HG03457 (cell line): Measurements from ENCODE around the gene ANKRD39.
"Not testable (repeated sequence)": the region's sequence is repeated elsewhere in the genome, so short reads cannot be mapped to it uniquely, and the experiment has no call there.

Source experiments
- ATAC-seq: cut with Tn5 transposase; IDR thresholded peaks from one replicate; pipeline ENCODE4 v1.9.1; 2021; ENCODE audit warnings: moderate number of reproducible peaks; ENCODE audit not compliant: unreplicated experiment

The ANKRD39 gene

DNA sequence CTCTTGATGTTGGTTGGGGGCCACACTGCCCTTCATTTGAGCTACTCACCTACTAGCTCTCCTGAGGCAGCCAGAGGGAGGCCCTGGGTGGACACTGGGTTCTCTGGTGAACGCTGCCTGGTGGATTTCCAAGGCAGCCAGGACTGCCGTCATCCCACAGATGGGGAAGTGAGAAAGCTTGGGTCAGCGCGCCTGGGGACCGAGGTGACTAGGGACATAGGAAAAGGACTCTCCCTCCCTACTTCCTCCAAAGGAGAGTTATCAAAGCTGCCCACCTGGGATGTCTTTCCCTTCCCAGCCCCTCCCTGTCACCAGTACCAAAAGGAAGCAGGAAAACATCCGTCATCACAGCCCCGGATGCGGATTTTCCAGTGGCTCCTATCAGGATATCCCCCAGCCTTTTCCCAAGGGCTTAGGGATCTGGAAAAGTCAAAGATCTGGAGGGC is 15.9 kb upstream of the ANKRD39 start:
- no peak for ATAC-seq

DNA sequence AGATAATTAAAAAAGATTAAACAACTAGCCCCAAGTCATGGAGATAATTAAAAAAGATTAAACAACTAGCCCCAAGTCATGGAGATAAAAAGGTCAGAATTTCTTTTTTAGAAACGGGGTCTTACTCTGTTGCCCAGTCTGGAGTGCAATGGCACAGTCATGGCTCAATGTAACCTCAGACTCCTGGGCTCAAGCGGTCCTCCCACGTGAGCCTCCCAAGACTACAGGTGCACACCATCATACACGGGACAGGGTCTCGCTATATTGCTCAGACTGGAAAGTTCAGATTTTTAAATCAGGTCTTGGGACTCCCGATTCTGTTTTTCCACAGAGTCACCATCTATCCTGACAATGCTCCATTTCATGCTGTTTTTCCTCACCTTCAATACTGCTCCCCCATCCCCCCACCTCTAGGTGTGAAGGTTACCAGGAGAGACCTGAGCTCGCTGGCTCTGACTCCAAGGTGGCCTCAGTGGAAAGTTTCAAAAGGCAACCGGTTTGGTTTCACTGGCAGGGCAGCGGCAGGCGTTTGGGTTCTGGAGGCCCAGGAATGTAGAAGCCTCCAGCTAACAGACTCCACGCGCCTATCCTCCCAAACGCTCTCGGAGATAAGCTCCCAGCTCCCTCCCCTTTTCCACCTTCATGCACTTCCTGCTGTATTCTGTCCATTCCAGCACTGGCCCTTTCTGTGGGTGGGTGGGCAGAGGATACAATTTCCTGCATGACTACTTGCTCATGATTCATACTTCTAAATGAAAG is 15.0 kb upstream of the ANKRD39 start:
- ATAC-seq, result no peak

DNA sequence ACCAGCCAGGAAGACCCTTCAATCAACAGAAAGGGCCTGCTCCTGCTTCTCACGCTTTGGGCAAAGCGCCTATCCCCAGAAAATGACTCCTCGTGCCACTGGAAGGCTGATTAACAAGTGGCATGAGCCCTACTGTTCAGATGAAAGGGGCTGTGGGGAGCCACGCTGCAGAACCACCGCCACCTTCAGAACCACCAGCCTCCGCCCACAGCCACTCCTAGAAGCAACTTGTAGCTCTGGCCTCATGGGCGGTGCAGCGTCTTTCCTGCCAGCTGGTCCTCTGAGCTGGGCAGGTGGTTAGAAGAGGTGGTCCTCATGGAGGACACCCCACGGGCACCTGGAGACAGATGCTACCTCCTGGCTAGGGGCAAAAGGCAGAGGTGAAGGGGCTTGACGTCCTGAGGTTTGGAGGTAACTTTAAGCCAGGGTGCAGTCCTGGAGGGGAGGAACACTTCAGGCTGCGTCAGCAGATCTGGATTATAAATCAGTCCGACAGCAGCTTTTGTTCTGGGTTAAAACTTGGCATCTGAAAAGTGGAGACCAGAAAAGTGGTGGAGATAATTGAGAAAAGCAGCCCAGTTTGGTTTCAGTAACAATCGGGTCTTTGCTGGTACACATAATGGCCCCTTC is 12.9 kb upstream of the ANKRD39 start:
- no peak for ATAC-seq

DNA sequence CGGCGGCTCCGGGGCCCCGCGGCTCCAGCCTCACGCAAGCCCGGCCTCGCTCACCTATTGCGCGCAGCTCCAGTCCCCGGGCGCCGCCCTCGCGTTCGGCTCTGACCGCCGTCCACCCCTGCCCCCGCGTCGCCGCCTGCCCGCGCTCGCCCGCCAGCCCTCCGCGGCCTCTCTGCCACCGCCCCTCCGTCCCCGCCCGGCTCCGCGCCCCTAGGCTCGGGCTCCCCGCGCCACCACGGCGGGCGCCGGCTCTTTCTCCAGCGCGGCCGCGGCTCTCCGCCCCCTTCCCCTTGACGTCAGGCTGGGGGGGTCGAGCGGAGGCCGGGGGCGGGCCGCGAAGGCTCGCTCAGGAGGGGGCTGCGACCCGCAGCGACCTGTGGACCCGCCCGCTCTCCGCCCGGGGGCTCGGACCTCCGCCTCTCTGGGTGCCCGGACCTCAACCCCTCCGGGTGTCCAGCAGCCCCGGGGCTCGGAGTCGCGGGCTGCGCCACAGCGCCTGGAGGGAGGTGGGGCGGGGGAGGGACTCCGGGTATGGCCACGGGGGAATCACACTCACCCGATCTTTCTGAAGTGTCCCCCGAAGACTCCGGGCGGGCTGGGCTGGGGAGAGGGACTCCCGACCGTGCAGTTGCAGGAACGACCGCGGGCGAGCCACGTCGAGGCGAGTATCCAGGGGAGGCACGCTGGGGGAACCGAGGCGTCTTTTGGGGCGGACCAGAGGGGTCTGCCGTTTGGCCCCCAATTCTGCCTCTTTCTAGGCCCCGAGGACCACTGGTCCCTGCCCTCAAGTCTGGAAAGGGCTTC is 12.2 kb upstream of the ANKRD39 start, which contains the start of gene SEMA4C:
Gene SEMA4C, minus strand, starts transcription at position 259 of the 804 bp plus-strand sequence. CDS start 2,194 bp downstream, outside the sequence.
- ATAC-seq, result no peak

DNA sequence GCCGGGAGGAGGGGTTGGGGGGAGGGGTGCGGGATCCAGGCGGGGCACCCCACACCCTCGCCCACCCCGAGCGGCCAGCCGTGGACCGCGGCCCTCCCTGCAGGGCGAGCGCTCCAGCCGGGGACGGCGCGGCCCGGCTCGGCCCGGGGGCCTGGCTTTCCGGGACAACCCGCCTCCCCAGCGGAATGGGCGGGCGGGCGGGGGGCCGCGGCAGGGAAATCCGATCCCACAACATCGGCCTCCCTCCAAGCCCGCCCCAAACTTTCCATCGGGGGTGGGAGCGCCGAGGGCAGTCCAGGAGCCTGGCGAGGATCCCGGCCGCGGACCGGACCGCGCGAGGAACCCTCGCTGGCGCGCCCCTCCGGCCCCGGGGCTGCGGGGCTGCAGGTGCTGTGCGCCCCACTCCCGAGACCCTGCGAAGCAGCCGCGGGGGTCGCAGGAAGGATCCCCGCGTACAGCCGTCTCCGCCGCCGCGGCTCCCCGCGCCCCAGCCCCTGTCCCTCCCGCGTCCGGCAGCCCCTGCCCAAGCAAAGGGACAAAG is 11.5 kb upstream of the ANKRD39 start:
- no peak for ATAC-seq

DNA sequence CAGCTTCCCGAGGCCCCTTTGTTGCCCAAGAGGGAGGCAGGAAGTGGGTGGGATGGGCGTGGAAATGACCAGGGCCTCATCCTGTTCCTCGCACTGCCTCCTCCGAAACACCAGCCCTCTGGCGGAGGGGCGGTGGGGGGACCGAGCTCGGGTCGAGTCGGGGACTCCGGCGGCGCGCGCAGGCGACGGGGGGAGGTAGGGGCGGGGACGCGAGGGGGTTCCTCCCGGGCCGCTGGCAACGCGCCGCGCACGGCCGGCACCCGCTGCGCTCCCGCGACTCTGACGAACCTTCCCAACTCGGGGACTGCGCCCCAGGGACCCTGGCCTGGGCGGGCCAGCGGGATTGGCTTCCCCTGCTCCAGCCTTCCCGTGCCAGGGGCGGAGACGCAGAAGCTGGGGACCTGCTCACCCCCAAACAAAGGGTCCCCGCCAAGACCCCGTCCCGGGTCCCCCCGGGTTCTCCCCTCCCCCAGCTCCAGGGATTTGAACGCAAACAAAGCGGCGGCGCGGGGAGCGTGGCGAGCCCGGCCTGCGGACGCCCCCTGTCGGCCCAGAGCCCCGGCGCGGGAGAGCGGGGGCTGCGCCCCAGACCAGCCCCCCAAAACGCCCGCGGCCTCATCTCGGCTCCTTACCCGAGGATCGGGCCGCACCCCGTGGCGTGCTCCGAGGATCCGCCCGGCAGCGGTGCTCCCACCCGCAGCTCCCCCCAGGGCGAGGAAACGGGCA is 10.9 kb upstream of the ANKRD39 start:
- ATAC-seq, result no peak

DNA sequence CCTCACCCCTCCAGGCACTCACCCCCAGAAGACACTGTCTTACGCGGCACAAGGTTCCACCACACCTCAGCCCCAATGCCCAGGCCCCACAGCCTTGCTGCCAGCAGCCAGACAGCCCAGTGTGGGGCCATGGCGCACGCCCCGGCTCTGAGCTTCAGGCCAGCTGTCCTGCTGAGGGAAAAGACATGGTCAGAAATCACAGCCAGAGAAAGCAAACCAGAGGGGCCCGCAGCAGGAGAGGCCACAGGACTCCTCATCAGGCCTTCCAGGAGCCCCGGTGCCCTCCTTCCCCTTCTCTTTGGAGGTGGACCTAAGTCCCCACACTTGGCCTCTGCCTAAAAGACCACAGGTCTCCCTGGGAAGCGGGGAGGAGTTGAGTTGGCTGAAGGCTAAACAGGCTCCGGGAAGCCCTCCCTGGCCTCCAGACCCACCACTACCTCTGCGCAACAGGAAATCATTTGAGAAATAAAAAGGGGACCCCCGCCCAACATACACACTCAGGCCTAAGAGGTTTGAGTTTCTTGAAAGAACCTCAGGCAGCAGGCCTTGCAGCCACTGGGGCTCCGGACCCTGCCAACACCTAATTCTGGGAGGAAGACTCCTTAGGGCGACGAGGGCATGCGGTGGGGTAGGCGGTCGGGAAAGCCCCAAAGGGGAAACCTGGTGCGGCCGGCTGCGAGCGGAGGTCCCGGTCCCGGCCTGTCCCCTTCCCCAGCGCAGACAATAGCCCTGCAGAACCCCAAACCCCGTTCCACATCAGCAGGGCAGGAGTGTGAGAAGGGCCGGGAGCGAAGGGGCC is 10.1 kb upstream of the ANKRD39 start:
- ATAC-seq, result no peak

DNA sequence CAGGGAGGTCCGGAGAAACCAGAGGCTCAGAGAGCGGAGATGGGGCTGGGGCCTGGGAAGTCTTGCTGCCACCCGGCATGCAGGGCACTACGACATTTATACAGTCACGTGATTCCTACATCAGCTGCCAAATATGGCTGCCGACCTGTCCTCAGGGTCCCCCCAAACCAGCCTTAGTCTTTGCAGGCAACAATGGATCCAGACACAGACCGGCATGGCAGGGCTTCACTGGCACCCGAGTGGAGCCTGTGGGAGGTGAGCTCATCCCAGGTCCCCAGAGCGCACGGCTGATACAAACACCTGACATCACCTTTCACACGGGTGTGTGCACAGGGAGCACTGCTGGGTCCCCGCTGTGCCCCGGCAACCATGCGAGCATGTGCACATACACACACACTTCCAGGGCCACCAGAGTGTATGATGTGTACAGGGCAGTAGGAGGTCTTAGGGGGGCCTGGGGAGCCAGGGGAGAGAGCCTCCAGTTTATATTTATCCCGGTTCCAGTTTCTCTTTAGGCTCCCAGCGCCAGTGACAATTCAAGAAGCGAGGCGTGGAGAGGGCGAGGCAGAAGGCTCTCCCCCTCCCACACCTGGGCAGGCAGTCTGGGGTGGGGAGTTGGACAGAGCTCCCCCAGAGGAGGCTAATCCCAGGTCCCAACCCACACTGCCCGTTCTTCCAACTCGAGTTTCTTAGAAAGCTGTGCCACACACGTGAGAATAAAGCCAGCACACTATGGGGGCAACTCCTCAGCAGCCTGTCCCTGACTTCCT is 9.4 kb upstream of the ANKRD39 start:
- ATAC-seq, result no peak

DNA sequence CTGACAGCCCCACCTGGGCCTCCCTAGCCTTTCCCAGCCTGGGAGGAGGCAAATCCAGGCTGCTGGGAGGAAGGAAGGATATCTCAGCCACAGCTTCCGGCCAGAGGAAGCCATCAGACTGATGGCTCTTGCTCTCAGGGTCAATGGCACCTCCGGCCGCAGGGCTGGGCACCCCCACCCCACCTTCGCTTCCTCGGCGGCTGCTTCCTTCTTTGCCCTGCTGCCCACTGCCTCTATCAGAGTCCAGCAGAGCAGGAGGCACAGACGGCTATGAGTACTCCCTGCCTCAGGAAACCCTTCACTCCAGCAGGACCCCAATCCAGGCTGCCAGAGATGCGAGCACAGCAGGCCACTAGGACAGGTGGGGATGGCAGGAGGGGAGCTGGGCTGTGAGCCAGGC is 8.8 kb upstream of the ANKRD39 start:
- ATAC-seq, result no peak

DNA sequence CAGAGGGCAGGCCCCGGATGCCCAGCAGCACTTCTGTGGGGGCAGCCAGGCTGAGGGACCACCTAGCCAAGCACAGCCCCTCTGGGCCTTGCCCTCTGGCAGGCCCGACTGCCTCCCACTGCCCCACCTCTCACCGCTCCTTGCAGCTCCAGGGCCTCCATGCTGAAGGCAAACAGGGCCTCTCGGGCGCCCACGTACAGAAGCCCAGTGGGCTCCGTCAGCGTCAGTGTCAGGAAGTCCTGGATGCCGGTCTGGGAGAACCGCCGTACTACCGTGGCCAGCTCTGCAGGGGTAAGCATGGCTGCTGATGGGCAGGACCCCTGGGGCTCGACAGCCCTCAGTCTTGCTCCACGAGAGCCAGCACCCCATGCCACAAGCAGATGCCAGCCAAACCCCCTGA is 8.3 kb upstream of the ANKRD39 start:
- no peak for ATAC-seq

DNA sequence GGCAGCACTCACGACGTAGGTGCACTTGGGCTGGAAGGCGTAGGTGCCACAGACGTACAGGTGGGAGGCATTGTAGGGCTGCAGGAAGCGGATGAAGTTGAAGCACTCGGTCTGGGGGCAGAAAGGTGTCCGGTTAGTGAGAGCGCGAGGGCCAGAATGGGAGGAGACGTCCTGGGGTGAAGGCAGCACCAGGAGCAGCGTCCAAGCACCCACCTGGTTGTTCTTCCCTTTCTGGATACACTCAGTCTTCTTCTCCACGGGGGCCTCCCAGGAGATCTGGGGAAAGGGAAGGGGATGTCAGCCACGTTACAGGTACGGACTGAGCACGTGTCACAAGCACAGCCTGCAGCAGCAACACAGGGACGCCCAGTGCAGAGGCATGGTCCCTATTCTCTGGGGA is 7.8 kb upstream of the ANKRD39 start:
- no peak for ATAC-seq

DNA sequence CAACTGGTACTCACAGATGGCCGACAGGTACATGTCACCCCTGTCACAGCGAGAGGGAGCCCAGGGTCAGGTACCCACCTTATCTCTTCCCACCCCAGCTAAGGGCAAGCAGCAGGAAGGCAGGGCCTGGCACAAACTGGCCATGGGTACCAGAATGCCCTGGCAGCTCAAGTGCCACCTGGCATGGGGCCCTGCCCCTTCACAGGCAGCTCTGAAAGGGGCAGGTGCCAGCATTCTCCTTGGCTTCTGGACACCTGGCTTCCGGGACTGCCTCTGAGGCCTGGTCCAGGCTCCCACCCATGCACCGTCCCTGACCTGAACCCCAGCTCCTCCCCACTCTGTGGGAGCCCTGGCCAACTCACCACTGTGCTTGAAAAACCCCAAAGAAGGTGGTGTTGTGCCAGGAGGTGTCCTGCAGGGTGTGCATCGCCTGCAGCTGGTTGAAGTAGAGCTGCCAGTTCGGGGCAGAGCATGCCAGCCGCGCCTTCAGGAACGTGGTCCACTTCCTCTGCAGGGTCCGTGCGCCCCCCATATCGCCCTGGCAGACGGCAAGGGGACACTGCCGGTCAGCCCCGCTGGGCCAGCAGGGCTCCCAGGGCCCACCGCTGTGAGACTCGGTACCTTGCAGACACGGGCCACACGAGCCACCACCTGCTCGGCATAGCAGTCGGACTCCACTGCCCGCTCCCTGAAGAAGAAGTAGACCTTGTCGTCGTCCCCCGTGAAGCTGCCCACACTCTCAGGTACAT is 6.7 kb upstream of the ANKRD39 start:
- ATAC-seq, result no peak

DNA sequence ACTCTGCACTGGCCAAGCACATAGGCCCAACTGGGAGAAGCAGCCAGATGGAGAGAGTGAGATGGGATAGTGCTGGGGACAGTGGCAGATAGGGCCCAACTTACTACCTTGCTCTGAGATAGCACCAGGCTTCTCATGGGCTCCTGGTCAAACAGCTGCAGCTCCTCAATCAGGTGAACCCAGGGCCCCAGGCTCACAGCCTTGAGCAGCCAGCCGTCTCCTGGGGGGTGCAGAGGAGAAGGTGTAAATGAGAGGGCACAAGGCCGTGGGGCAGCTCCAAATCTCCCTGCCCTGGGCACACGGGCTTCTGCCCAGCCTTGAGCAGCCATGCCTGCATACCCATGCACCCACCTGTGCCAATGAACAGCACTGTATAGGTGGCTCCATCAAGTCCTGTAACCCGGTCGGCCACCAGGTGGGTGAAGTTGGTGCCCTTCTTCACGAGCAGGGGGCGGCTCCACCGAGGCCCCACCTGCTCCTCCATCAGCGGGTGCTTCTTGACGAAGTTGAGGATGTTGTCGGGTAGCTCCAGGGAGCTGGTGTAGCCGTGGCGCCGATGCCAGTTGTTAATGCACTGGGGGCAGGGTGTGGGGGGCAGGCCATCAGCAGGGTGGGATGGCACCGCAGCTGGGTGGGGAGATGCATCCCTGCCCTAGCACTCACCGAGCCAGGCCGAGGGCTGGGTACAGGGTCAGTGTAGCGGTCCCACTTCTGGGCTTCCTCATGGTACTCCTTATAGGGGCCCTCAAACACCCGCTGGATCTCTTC is 5.9 kb upstream of the ANKRD39 start:
- no peak for ATAC-seq

DNA sequence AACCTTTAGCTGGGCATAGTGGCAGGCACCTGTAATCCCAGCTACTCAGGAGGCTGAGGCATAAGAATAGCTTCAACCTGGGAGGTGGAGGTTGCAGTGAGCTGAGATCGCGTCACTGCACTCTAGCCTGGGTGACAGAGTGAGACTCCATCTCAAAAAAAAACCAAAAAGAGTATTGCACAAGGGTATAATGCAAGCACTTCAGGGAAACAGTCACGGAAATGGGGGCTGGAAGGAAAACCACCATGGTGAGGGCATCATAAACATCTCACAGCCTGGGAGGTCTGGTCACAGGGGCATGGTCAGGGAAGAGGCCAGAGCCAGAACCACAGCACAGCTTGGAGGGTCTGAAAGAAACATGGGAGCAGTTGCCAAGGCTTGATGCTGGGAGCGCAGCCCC is 5.2 kb upstream of the ANKRD39 start:
- ATAC-seq, result not testable (repeated sequence)

DNA sequence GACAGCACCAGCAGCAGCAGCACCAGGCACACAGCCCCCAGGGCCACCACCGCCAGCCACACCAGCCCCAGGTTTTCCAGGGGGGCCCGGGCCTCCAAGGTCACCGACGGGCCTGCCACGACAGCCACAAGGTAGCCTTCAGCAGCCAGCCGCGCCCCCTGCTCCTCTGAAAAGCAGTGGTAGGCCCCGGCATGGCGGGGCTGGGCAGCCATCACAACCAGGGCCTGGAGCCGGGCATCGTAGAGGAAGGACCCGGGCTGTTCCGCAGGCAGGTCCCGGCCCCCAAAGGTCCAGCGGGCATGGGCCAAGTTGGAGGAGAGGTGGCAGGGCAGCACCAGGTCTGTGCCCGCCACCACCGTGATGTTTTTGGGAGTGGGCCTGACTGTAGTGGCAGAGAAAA is 3.3 kb upstream of the ANKRD39 start:
- ATAC-seq, result no peak

DNA sequence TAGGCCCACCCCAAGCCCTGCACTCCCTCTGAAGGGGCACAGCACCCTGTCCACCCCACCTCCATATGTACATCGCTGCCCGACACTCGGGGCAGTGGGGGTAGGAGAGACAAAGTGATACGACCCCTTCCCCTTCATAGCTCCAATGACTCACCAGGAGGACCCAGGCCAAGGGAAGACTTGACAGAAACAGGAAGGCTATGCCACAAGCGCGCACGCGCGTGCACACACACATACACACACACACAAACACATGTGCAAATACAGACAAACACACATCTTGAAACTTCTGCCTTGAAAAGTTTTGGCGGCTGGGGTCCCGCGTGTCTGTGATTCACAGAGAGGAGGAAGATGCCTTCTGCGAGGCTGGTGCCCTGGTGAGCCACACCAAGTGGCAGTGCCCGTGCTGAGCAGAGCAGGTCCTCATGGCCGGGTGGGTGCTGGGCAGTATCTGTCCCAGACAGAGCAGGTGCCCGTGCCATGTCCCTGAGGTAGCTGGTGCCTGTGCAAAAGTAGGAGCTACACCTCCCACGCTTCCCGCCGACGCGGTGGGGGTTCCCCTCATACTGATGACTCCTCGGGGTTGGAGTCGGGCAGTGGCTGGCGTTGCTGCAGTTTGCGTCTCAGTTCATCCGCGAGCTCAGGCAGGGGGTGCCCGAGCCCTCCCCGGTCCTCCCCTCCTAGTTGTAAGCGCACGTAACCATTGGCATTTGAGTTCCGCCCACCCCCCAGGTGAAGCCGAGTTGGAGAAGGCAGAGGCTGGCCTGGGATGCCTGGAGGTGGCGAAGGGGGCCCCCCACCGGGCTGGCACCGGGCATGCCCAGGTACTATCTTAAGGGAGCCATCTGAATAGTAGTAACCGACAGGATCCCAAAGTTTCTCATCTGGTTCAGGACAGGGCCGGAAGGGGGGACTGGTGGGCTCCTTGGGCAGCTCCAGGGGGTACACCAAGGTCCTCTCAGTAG is 2.5 kb upstream of the ANKRD39 start:
- ATAC-seq, result no peak

DNA sequence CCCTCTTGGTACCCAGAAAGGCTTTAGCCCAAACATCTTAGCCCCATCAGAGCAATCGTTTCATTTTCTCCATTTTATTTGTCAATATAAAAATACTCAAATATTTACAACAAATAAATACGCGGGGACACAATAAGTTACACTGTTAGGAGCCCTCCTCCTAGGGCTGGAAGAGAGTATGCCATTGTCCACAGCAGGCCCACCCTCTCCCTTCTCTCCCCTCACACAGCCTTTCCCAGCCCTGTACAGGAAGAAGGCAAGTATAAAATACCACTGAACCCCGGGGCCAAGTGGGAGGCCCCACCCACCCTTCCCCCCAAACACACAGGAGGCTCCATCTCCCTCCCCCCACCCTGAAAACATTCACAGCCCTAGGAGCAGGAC is 1.9 kb upstream of the ANKRD39 start:
- no peak for ATAC-seq
